ENCODE measurements around the gene PLEKHA4. TPM values are rescaled to one million over a fixed set of nuclear protein-coding genes. Genes with fewer than 3 reads are reported as not detected.

The PLEKHA4 gene
- total and polyA plus RNA-seq, 9 of the 15 experiments (the other 6 are each of a cell fraction or from before 2014, with no cell fraction given): 0.07 to 30.8 (median 11.4) TPM

DNA sequence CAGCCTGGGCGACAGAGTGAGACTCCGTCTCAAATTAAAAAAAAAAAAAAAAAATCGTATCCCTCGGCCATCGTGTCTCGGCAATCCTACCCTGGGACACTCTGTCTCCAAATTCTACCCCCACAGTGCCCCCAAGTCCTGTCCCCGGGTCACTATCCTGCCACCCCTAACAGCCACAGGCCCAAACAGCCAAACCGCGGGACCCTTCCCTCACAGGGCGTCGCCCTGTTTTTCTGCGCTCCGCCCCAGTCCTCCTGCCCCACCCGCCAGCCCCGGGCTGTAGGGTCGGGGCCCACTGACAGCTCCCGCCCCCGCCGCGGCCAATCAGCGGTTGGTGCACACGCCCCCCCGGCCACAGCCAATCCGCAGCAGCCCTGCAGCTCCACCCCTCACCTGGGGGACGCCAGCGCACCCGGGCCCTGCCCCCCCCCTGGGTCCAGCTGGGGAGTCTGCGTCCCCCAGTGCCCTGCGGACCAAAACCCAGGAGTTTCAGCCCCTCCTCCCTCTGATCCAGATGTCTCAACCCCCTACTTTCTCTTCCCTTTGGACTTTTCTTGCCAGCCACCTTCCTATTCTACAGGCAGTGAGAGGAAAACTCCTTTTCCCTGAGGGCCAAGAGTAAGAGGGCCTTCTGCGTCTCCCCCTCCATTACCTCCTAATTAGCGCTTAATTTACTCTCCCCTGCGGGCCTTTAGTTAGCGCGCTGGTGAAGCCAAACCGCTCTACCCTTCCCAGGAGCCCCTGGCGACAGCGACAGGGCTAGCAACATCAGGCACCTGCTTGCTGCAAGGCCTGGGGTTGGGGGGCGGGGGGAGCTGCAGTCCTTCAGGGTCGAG is 56.1 kb downstream of the PLEKHA4 start (continued):
- TF ChIP-seq, protein P1, sequence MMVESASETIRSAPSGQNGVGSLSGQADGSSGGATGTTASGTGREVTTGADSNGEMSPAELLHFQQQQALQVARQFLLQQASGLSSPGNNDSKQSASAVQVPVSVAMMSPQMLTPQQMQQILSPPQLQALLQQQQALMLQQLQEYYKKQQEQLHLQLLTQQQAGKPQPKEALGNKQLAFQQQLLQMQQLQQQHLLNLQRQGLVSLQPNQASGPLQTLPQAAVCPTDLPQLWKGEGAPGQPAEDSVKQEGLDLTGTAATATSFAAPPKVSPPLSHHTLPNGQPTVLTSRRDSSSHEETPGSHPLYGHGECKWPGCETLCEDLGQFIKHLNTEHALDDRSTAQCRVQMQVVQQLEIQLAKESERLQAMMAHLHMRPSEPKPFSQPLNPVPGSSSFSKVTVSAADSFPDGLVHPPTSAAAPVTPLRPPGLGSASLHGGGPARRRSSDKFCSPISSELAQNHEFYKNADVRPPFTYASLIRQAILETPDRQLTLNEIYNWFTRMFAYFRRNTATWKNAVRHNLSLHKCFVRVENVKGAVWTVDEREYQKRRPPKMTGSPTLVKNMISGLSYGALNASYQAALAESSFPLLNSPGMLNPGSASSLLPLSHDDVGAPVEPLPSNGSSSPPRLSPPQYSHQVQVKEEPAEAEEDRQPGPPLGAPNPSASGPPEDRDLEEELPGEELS (CRISPR knock-in tag; IDR thresholded peaks at IDR 0.05; ENCODE audit: borderline replicate concordance): peak; percentile 43; the same call in 1 of the 2 replicates
- TF ChIP-seq RBM14 (IDR thresholded peaks at IDR 0.05; ENCODE audit: borderline replicate concordance, insufficient read depth, low read depth, low read length) (no peak), PYGO2 (tag; IDR thresholded peaks at IDR 0.05) (no peak), SMARCE1 (IDR thresholded peaks at IDR 0.05) (peak; percentile 57; the same call in 1 of the 2 replicates), ATF7 (IDR thresholded peaks at IDR 0.05) (peak; percentile 49; the same call in 1 of the 2 replicates), NEUROD1 (IDR thresholded peaks at IDR 0.05; ENCODE audit: borderline replicate concordance, low read depth, low read length, partially characterized antibody) (no peak), POLR2AphosphoS2 (IDR thresholded peaks at IDR 0.05; ENCODE audit: low read length) (no peak), MEIS2 (IDR thresholded peaks at IDR 0.05; ENCODE audit: partially characterized antibody) (peak; percentile 58), TGIF2 (CRISPR knock-in tag; IDR thresholded peaks at IDR 0.05) (peak; percentile 71; the same call in 1 of the 2 replicates), JUND (IDR thresholded peaks at IDR 0.05; ENCODE audit: borderline replicate concordance, low read depth, low read length) (no peak), JUND (tag; IDR thresholded peaks at IDR 0.05; ENCODE audit: borderline replicate concordance, low read depth, low read length) (no peak), ZNF77 (CRISPR knock-in tag; IDR thresholded peaks at IDR 0.05) (no peak), ZNF644 (tag; IDR thresholded peaks at IDR 0.05; ENCODE audit: low read depth) (no peak), MBD2 (IDR thresholded peaks at IDR 0.05; ENCODE audit: borderline replicate concordance, low read depth) (peak; percentile 50; the same call in 1 of the 2 replicates), NCOA2 (IDR thresholded peaks at IDR 0.05; ENCODE audit: partially characterized antibody in 2 of 2) (no peak), MXI1 (IDR thresholded peaks at IDR 0.05; ENCODE audit: low read depth, low read length) (no peak), SOX6 (IDR thresholded peaks at IDR 0.05) (no peak), HIVEP1 (CRISPR knock-in tag; IDR thresholded peaks at IDR 0.05) (no peak), NFE2 (IDR thresholded peaks at IDR 0.05; ENCODE audit: low read depth) (no peak)
- TF ChIP-seq, protein P2, sequence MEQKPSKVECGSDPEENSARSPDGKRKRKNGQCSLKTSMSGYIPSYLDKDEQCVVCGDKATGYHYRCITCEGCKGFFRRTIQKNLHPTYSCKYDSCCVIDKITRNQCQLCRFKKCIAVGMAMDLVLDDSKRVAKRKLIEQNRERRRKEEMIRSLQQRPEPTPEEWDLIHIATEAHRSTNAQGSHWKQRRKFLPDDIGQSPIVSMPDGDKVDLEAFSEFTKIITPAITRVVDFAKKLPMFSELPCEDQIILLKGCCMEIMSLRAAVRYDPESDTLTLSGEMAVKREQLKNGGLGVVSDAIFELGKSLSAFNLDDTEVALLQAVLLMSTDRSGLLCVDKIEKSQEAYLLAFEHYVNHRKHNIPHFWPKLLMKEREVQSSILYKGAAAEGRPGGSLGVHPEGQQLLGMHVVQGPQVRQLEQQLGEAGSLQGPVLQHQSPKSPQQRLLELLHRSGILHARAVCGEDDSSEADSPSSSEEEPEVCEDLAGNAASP (IDR thresholded peaks at IDR 0.05): no peak
- TF ChIP-seq, protein P3, sequence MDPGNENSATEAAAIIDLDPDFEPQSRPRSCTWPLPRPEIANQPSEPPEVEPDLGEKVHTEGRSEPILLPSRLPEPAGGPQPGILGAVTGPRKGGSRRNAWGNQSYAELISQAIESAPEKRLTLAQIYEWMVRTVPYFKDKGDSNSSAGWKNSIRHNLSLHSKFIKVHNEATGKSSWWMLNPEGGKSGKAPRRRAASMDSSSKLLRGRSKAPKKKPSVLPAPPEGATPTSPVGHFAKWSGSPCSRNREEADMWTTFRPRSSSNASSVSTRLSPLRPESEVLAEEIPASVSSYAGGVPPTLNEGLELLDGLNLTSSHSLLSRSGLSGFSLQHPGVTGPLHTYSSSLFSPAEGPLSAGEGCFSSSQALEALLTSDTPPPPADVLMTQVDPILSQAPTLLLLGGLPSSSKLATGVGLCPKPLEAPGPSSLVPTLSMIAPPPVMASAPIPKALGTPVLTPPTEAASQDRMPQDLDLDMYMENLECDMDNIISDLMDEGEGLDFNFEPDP (CRISPR knock-in tag; IDR thresholded peaks at IDR 0.05): no peak
- TF ChIP-seq, protein P4, sequence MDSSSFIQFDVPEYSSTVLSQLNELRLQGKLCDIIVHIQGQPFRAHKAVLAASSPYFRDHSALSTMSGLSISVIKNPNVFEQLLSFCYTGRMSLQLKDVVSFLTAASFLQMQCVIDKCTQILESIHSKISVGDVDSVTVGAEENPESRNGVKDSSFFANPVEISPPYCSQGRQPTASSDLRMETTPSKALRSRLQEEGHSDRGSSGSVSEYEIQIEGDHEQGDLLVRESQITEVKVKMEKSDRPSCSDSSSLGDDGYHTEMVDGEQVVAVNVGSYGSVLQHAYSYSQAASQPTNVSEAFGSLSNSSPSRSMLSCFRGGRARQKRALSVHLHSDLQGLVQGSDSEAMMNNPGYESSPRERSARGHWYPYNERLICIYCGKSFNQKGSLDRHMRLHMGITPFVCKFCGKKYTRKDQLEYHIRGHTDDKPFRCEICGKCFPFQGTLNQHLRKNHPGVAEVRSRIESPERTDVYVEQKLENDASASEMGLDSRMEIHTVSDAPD (CRISPR knock-in tag; IDR thresholded peaks at IDR 0.05): no peak
